ENCODE data around the gene USP25.

Gene USP25

DNA sequence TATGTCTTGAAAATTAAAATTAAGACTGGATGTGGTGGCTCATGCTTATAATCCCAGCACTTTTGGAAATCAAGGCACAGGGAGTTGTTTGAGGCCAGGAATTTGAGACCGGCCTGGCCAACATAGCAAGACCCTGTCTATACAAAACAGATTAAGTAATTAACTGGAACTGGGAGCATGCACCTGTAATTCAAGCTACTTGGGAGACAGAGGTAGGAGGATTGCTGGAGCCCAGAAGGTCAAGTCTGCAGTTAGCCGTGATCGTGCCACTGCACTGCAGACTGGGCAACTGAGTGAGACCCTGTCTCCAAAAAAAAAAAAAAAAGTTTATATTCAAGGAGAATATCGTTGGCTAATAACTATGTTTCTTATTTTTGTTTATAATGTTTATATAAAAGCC is 139.2 kb downstream of the USP25 start:
- DNase-seq, result no peak

DNA sequence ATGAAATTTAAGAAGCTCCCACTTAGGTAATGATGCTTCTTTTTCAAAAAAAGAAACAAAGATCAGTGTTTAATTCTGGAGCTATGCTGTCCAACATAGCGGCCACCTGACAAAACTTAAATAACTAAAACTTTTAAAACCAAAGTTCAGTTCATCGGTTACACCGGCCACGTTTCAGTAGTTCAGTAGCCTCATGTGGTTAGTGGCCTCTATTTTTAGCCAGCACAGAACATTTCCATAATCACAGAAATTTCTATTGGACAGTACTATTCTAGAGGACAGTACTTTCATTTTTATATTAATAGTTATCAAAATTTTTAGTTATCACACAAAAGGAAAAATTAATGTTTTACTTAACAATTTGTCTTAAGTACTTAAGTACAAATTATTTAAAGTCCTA is 141.0 kb downstream of the USP25 start:
- DNase-seq, result no peak

DNA sequence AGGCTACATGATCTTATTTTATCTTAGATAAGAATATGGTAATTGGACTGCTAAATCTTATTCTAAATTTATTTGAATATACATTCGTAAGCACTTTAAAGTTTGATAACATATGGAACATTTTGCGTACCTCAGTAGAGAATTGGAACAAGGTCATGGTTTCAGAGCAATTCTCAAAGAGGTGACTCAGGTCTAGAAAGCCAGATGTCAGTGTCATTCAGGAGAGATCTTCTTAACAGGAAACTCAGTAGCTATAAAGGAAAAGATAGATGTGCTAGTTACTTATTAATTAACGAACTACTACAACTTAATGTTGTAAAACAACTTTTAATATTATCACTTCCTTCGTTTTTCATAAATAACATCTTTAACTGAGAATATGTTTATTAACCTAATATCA is 142.5 kb downstream of the USP25 start:
- DNase-seq, result no peak

DNA sequence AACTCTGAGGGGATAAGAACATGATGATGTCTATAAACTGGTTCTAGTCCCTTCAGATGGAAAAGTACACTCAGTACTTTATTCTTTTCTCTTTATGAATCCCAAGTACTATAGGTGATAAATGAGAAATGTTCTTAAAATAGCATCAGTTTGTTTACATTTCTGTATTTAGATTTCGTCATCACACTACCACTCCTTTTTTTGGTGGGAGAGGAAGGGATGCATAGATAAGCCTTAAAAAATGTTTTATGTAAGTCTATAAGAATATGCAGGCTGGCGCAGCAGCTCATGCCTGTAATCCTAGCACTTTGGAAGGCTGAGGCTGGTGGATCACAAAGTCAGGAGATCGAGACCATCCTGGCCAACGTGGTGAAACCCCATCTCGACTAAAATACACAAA is 144.8 kb downstream of the USP25 start:
- no peak for DNase-seq

DNA sequence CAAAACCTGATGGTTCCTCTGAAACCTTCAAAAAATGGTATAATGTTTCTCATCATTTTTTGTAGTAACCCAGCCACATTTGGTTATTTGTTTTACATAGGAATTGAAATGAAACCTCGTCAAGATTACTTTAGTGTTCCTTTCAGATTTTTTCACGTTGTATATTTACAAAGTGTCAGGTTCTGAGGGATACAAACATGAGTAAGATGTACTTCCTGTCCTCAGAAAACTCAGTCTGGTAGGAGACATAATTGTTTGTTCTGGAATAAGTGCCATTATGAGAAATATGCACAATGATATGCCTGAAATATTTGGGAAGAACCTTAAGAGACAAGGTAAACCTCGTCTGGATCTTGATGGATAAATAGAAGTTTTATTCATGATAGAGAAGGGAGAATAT is 145.5 kb downstream of the USP25 start:
- no peak for DNase-seq

DNA sequence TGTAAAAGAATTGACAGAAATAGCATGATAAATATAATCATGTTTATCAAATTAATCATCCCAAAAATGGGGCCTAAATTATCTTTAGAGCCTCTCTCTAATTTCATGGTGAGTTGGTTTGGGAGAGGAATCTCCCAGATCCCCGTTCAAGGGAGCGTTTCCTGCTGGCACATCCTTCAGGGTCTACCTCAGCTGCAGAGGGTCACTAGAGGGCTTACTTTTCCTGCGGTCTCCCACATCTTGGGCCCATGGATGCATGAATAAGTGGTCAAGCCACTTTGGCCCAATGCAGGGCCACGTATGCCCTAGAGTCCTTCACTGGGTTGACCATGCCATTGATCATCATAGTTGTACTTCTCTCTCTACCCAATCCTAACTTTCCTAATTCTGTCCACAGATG is 164.1 kb downstream of the USP25 start:
- DNase-seq, result no peak

DNA sequence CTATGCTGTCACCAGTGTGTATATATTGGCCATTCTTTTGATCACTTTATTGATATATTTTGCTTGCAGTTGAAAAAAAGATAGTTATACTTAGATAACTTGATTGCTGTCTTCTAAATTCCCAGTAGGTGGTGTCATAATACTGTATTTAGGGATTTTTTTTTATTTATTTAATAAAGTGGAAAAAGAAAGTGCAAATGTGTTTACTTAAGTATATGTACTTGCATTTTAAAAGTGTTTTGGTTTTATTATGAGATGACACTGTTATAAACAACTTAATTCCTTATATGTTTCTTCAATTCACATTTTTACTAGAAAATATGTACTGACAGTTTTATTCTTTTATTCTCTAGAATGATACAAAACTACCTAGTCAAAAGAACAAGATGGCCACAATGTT is 164.8 kb downstream of the USP25 start:
- no peak for DNase-seq

DNA sequence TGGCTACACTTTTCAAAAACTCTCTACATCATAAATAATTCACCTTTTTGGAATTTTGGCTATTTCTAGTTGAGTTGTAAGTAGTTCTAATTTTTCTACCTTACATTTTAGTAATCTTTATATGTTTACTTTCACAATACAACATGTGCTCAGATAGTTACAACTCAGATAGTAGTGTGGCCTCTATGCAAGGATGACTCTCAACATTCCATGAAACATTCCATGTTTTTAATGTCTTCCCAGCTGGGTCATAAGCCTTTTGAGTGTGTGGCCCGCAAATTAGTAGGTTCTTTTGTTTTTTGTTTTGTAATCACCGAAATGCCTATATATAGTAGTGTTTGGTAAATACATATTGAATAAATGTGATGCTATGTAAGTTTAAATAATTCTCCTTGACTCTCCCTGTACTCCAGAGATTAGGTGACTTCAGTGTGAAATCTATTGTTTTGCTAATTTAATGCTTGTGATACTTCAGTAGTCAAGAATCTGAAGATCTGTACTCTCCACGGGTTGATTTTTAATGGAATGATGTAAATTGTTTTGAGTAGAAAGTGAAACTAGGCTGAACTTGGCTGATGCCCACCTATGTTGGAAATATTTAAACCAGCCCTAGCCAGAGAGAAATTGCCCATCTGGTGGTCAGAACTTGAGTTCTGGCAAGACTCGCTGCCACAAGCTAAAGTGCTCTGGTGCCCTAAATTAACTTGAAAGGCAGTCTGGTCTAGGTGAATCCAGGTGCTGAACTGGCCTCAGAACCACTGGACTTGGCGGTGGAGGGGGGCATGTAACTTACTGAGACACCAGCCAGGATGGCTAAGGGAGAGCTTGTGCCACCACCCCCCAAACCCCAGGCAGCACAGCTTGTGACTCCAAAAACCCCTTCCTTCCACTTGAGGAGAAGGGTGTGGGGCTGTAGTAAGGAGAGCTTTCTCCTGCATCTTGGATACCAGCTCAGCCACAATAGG is 165.6 kb downstream of the USP25 start:
- no peak for DNase-seq

DNA sequence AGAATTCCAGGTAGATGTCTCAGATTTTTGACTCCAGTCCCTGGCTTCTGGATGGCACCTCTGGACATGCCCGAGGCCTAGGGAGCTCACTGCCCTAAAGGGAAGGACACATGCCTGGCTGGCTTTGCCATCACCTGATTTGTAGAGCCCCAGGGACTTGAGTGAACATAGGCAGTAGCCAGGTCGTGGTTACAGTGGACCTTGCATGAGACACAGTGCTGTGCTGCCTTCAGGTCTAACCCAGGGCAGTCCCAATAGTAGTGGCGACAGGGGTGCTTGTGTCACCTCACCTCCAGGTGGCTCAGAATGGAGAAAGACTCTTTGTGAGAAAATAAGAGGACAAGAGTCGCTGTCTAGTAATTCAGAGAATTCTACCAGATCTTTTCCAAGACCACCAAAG is 166.7 kb downstream of the USP25 start:
- no peak for DNase-seq

DNA sequence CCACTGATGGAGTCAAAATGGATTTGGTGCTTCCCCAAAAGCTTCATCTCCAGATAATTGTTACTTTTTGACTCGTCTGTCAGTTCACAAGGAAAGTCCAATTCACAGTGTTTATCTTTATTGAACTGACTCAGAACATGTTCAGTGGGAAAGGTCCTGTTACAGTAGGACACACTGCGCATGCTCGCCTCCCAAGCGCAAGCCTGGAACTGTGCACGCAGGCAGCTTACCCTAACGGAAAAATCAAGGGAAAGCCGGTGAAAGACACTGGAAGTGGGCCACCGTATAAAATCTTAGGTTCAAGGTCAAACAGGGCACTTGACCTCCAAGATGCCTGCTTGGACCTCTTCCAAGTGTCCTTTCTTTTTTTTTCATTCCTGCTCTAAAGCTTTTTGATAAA is 174.6 kb downstream of the USP25 start:
- DNase-seq, result no peak

DNA sequence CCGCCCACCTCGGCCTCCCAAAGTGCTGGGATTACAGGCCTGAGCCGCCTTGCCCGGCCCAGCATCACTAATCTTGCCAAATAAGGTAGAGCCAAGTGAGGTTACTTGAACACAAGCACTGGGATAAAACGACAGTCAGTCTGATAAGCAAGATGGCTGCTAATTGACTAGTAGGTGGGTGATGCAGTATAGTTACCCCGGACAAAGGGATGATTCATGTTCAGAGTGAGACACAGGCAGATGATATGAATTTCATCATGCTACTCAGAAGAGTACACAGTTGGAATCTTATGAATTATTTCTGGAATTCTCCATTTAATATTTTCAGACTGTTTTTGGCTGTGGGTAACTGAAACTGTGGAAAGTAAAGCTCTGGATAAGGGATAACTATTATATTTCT is 178.4 kb downstream of the USP25 start:
- DNase-seq, result no peak

DNA sequence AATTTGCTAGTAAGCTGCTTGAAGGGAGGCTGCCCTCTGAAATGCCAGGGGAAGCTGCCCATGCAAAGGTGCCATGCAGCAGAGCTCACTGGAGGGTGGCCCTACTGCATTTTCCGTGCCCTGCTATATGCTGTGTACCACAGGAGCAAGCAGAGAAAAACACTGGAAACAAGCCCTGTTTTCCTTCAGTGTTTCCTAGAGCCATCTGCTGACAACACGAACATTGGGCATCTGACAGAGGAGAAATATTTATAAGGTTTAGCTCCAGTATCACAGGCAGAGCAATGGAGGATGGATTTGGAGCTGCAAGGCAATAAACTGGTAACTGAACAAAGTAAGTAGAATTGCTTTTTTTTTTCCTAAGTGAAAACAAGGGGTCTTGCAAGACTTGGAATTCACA is 198.4 kb downstream of the USP25 start:
- DNase-seq, result no peak

DNA sequence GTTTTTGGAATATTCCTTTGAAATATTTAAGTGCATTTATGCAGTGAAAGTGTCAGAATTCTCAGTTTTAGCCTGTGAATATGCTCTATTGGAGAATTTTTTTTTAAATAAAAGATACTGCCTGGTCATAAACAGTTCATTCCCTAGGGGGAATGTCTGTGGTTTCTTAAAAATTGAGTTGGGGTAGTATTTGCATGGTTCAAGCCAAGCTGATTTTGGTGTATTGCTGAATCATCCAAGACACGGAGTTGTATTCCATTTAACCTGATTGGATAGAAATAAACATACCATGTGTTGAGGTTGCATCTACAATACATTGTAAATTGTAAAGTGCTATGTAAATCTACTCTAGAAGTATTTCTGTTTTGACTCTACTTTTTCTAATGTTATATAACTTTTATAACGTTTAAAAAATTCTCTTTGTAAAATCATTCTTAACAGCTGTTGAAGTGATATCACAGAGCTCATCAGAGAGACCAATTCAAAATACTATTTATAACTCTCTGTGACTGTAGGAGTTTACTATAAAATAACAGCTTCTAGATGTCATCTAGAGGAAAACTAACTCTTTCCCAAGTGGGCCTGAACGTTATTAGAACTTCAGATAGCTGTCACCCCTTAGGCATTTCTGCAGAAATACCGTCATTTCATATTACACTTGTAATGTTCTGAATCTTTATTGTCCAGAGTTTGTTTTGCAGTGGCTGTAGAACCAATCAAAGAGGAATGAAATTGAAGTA is 199.1 kb downstream of the USP25 start:
- no peak for DNase-seq

DNA sequence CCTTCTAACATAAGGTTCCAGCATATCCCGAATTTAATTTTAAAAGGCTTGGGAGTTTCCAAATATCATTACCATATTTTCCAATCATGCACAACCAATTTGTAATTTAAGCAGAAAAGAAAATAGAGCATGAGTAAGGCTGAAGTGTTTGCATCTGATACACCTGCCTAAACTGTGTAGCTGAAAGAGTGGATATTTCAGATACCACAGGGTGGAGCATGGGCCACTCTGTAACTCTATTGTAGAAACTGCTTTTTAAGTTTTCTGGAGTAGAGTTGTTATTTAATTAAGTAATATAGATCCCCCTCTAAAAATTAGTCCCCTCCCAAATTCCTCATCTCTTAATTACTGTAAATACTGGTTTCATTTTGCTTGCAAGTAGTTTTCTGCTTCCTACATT is 199.8 kb downstream of the USP25 start:
- DNase-seq, result no peak
